GM21529 (cell line): ENCODE data around the gene GSTT2.
"Not testable (repeated sequence)": the region's sequence is repeated elsewhere in the genome, so short reads cannot be mapped to it uniquely, and the experiment has no call there.

Experiments used
- ATAC-seq: cut with Tn5 transposase; IDR thresholded peaks from one replicate; pipeline ENCODE4 v1.9.1; 2021; ENCODE audit not compliant: unreplicated experiment

GSTT2 gene

GRCh38 chr22:23974345-23974744 is 5.6 kb upstream of the GSTT2 start, which contains the start of gene DDT:
Gene DDT, minus strand, starts transcription at chr22:23974441. Its CDS starts 27 bp downstream, at chr22:23974414.
- ATAC-seq: peak; percentile 89

GRCh38 chr22:23974836-23975352 is 5.0 kb upstream of the GSTT2 start:
- ATAC-seq: peak; percentile 41

DNA sequence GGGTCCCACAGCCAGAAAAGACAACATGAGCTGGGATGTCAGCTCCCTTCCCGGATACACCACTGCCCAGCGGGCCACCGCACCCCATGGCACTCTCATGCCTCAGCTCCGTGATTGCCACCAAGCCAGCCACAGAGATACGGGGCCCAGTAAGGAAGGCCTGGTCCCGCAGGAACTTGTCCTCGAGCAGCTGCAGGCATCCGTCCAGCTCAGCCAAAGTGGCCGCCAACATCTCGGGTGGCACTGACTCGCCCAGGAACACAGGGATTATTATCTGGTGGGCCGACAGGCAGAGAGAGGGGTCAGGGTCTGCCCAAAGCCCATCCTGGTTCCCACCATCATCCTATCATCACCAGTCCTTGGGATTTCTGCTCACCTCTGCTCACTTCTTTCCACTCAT is 2.6 kb upstream of the GSTT2 start:
- not testable (repeated sequence) for ATAC-seq

GRCh38 chr22:23980567-23980966 is 633 bp downstream of the GSTT2 start:
- not testable (repeated sequence) for ATAC-seq

DNA sequence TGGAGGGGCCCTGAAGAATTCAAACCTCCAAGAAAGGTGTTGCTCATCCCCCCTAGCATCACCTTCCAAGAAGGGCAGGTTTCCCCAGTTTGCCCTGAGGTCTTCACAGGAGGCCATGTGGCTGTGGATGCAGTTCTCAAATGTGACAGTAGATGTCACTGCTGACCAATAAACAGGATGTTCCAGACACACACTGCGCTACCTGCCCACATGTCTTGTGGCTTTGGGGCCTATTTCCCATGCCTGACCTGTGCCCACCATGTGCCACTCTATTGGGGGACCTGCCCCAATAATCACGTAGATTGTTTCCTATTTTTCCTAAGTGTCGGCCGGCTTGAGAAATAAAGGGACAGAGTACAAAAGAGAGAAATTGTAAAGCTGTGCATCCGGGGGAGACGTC is 4.5 kb downstream of the GSTT2 start:
- no peak for ATAC-seq

DNA sequence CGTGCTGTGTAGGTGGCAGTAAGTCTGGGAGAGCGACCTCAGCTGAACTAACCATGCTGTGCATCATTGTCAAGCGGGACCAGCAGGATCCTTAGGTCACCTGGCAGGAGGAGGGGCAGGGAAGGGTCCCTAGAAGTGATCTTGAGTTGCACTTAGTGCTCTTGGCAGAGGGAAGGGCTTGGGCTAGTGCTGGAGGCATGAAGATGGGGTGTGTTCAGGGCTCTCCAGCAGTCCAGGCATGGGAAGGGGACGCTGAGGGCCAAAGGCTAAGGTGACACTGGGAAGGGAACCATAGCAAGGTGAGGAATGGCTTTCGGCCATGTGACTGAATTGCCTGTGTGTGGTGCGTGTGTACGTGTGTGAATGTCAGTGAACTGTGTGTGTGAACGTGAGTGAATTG is 6.2 kb downstream of the GSTT2 start:
- not testable (repeated sequence) for ATAC-seq

- ATAC-seq: not testable (repeated sequence)
These were observed 6.7 kb downstream of the GSTT2 start for GRCh38 chr22:23986538-23987178.

- not testable (repeated sequence) for ATAC-seq
These were observed 9.8 kb downstream of the GSTT2 start for GRCh38 chr22:23989583-23990244.

GRCh38 chr22:23993080-23993479 is 13.1 kb downstream of the GSTT2 start:
- not testable (repeated sequence) for ATAC-seq

GRCh38 chr22:23993581-23994177 is 13.7 kb downstream of the GSTT2 start:
- ATAC-seq: not testable (repeated sequence)

DNA sequence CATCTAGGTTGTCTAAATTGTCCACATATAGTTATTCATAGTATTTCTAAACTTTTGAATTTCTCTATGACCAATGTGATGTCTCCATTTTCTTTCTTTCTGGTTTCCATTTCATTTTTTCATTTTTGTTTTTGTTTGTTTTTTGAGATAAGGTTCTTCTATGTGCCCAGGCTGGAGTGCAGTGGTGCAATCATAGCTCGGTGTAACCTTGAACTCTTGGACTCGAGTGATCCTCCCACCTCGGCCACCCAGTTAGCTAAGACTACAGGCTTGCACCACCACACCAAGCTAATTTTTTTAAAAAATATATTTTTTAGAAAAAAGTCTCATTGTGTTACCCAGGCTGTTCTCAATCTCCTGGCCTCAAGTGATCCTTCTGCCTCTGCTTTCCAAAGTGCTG is 17.2 kb downstream of the GSTT2 start:
- ATAC-seq: no peak

DNA sequence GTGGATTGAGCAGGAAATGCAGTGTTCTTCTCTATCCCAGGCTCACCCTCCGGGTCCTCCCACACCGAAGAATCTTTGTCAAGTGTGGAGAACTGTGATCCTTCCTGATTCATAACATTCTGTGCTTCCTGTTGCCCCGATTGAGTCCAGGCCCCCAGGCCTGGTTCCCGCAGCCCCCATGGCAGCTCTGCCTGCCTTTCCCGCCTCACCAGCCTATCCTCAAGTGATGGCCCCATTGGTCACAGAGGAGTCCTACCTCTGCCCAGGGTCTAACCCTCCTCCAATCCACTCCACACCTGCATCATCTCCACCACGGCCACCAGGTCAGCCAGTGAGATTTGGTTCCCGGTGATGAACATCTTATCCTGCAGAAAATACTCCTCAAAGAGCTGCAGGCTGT is 19.8 kb downstream of the GSTT2 start:
- not testable (repeated sequence) for ATAC-seq

GRCh38 chr22:24001314-24001713 is 21.4 kb downstream of the GSTT2 start:
- ATAC-seq: no peak

- no peak for ATAC-seq
These were observed 22.3 kb downstream of the GSTT2 start for GRCh38 chr22:24002272-24002671.

DNA sequence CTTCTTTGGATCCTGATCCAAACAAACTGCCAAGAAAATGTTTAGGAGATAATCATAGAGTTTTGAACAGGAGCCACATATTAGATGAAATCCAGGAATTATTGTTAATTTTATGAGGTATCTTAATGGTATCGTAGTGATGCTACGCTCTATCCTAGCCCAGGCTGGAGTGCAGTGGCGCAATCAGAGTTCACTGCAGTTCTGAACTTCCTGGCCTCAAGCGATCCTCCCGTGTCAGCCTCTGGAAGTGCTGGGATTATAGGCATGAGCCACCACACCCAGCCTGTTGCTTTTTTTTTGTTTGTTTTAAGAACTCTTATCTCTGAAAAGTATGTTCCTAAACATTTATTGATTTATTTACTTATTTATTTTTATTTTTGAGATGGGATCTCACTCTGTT is 22.9 kb downstream of the GSTT2 start:
- no peak for ATAC-seq

GRCh38 chr22:24003887-24004286 is 24.0 kb downstream of the GSTT2 start:
- no peak for ATAC-seq

DNA sequence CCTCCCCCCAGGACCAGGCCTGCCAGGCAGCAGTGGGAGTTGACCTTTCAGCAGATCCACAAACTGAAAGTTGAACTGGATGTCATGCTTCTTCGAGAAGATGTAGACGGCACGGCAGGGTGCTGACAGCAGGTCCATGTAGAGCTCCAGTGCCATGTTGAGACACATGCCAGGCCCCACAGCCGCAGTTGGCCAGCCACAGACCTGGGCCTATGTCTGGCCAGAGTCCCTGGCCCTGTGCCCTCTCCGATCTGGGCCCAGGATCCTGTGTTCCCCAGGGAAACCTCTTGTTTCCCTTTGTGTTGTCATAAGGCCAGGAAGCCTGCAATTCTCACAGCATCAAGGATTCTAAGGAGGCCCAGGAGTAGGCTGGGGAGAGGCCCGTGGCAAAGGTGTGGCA is 25.3 kb downstream of the GSTT2 start, which contains the start of gene GSTT4:
TSS of gene GSTT4 (minus strand) at position 253 of the 400 bp plus-strand sequence. CDS start at position 156, 97 bp downstream.
- ATAC-seq: no peak

DNA sequence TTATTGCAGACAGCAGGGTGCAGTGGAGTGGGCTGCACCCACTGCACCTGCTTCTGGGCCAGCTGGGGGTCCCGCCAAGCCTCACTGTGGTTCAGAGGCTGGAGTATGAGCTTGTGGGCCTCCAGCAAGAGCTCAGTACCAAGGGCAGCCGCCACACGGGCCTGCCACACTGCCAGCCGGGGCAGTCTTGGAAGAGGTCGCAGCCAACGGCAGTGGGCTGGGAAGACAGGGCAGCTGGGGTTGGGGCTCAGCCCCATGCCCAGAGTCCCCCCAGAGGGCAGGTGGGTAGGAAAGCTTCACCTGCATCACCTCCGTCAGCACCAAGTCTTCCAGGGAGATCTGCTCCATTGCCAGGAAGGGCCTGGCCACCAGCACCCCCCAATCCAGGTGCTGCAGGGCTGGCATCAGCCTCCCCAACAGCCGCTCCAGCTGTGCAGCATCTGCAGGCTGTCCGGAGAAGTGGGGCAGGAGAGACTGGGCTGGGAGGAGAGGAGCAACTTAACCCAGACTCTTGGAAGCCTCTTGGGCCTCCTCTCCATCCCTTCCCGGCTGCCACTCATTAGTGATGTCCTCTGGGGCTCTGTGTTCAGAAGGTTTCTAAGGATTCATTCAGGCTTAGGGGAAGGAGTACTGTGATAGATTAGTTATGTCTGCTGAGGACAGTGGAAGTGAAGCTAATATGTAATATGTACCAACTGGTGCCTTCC is 26.4 kb downstream of the GSTT2 start:
- no peak for ATAC-seq

DNA sequence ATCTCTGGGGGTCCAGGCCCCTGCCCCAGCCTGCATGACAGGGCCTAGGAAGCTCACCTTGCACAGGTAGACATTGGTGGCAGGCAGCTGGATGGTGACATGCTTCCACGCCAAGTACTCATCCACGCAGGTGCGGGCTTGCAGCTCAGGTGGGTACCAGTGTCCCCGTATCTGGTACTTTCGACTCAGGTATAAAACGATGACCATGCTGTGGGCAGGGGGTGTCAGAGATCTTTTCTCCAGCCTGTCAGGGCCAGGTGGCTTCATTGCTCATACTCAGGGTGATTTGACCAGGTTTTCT is 26.9 kb downstream of the GSTT2 start:
- ATAC-seq: no peak

DNA sequence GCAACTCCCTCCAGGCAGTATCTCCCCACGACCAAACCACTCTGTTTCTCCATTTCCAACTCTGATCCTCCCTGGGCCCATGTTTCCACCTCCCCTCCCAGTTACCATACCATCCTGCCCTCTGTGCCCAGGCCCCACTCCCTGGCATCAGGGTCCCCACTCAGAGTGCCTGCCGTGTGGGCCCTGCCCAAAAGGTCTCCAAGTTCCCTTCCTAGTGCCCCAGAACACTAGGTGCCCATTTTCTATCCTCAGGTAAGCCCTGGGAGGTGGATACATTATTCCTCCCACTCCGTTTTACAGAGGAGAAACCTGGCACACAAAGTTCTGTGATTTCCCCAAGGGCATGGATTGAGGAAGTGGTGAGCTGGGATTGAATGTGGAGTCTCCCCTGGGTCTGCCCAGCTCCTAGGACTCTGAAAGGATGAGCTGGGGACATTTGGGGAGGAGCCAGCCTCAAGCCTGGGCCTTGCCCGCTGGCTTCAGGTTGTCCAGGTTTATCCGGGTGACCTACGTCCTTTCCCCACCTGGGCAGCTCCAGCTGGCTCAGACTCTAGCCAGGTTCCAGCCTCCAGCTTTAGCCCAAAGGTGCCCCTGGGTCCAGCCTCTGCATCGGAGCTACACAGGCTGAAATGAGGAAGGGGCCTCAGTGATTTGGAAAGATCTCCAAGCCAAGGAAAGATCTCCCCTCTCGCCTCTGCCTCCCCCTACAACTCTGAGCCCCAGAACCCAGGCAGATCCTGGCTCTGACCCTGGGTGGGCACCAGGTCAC is 27.5 kb downstream of the GSTT2 start:
- ATAC-seq: no peak

DNA sequence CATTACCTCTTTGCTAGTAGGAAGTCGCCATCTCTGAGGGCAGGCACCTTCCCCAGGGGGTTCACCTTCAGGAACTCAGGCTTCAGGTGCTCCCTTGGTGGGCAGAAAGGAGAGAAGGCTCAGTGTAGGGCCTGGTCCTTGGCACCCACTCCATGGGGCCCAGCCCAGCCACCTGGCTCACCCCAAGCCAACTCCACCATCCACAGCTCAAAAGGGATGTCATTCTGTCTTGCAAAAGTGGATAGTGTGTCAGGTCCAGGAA is 28.0 kb downstream of the GSTT2 start:
- no peak for ATAC-seq
